Ishikawa (cell line): ENCODE measurements around the gene RAMP1.

Experiments used
- CREB1 ChIP-seq: IDR thresholded peaks from 2 replicates; pipeline ENCODE4 v1.6.1; 2012; ENCODE audit warnings: low read depth
- TF ChIP-seq, protein P1 (sequence below): IDR thresholded peaks from 2 replicates; pipeline ENCODE4 v1.6.1; 2012
- TF ChIP-seq, protein P2 (sequence below): IDR thresholded peaks from 2 replicates; pipeline ENCODE4 v1.6.1; 2012; ENCODE audit warnings: low read depth, mild to moderate bottlenecking

DNA sequence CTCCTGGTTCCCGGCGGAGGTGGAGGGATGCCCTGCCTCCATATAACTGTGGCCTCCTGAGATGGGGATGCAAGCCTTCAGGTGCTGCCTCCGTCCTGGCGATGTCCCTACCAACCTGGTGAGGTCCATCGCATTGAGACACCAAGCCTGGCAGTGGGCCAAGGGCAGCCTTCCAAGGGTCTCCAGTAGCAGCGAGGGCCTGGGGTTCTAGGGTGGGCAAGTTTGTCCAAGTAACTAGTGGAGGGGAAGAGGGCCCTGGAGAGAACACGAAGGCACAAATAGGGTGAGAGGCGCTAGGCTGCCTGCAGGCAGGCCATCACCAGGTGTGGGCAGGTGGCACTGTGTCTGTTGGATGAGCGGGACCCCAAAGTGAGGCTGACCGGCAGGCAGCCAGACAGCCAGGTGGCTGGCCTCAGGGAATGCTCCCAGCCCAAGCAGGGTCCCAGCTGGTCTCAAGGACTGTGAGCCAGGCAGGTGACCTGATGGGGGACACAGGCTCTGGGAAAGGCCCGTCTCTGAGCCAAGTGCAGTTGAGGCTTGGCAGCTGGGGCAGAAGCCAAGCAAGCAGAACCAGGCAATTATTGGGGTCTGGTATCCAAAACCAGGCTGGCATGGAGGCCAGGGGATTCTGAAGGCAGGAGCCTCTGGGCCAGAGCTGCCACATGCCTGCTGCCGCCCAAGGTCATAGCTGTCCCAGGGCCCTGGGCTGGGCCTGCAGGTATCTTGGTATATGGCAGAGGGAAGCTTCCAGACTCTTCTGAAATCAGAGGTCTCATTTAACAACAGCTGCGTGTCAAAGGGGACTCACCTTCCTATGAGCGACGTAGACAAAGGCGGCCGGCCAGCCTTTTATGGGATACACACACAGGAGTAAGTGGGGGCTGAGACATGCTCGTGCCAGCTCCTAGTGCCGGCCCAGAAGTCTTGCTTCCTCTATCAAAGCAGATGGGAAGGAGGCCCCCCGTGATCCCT, 23.4 kb downstream of the RAMP1 start:
- TF ChIP-seq, protein P1, sequence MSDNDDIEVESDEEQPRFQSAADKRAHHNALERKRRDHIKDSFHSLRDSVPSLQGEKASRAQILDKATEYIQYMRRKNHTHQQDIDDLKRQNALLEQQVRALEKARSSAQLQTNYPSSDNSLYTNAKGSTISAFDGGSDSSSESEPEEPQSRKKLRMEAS: no peak
- TF ChIP-seq, protein P2, sequence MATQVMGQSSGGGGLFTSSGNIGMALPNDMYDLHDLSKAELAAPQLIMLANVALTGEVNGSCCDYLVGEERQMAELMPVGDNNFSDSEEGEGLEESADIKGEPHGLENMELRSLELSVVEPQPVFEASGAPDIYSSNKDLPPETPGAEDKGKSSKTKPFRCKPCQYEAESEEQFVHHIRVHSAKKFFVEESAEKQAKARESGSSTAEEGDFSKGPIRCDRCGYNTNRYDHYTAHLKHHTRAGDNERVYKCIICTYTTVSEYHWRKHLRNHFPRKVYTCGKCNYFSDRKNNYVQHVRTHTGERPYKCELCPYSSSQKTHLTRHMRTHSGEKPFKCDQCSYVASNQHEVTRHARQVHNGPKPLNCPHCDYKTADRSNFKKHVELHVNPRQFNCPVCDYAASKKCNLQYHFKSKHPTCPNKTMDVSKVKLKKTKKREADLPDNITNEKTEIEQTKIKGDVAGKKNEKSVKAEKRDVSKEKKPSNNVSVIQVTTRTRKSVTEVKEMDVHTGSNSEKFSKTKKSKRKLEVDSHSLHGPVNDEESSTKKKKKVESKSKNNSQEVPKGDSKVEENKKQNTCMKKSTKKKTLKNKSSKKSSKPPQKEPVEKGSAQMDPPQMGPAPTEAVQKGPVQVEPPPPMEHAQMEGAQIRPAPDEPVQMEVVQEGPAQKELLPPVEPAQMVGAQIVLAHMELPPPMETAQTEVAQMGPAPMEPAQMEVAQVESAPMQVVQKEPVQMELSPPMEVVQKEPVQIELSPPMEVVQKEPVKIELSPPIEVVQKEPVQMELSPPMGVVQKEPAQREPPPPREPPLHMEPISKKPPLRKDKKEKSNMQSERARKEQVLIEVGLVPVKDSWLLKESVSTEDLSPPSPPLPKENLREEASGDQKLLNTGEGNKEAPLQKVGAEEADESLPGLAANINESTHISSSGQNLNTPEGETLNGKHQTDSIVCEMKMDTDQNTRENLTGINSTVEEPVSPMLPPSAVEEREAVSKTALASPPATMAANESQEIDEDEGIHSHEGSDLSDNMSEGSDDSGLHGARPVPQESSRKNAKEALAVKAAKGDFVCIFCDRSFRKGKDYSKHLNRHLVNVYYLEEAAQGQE: no peak
- TF ChIP-seq CREB1: no peak
